Liver (tissue), 9 donors: ENCODE data around the gene EVI5. TPM values are rescaled to one million over a fixed set of nuclear protein-coding genes. Genes with fewer than 3 reads are reported as not detected.
"Not testable (repeated sequence)": the region's sequence is repeated elsewhere in the genome, so short reads cannot be mapped to it uniquely, and the experiment has no call there.

Experiments
- DNase-seq: peaks from one replicate; pipeline ENCODE4 v3.0.0-alpha.2; 2017; ENCODE audit warnings: low spot score
- H3K27ac ChIP-seq, 2 donors: one replicate each; pipeline ENCODE4 v1.7.0; 2013; ENCODE audit warnings: inconsistent platforms in 2 of 2, low read length in 2 of 2, control low read depth in 1 of 2, low read depth in 1 of 2, mild to moderate bottlenecking in 1 of 2
- H3K27me3 ChIP-seq, 4 donors: one replicate each; pipeline versions ENCODE4 v1.6.1 to v1.7.0; 2013; ENCODE audit warnings: low read length in 3 of 4, inconsistent platforms in 1 of 4, mild to moderate bottlenecking in 1 of 4, moderate library complexity in 1 of 4; ENCODE audit not compliant: control insufficient read depth in 4 of 4, insufficient read depth in 4 of 4
- H3K36me3 ChIP-seq, 4 donors: one replicate each; pipeline versions ENCODE4 v1.6.1 to v1.7.0; 2013; ENCODE audit warnings: low read length in 3 of 4, mild to moderate bottlenecking in 3 of 4, low read depth in 1 of 4, moderate library complexity in 1 of 4; ENCODE audit not compliant: control insufficient read depth in 4 of 4, insufficient read depth in 3 of 4
- H3K4me1 ChIP-seq, 4 donors: one replicate each; pipeline versions ENCODE4 v1.6.1 to v1.7.0; 2013; ENCODE audit warnings: low read length in 3 of 4, mild to moderate bottlenecking in 3 of 4, moderate library complexity in 1 of 4; ENCODE audit not compliant: control insufficient read depth in 4 of 4, insufficient read depth in 4 of 4
- H3K4me3 ChIP-seq, 3 donors: one replicate each; pipeline versions ENCODE4 v1.6.1 to v1.7.0; 2013; ENCODE audit warnings: low read length in 3 of 3, control low read depth in 1 of 3, low read depth in 1 of 3, mild to moderate bottlenecking in 1 of 3
- H3K9ac ChIP-seq, 2 donors: one replicate each; pipeline ENCODE4 v1.7.0; 2013; ENCODE audit warnings: low read length in 2 of 2, mild to moderate bottlenecking in 2 of 2, moderate library complexity in 2 of 2, control low read depth in 1 of 2, low read depth in 1 of 2
- H3K9me3 ChIP-seq, 4 donors: one replicate each; pipeline versions ENCODE4 v1.6.1 to v1.7.0; 2013; ENCODE audit warnings: low read length in 3 of 4; ENCODE audit not compliant: control insufficient read depth in 4 of 4
- FOXA2 ChIP-seq: IDR thresholded peaks from 2 replicates; pipeline ENCODE4 v1.6.1; 2016; ENCODE audit warnings: antibody characterized with exemption
- GABPA ChIP-seq, 2 donors: IDR thresholded peaks in 1 of 2; conservative IDR thresholded peaks in 1 of 2; 2 replicates each; pipeline ENCODE4 v1.6.1; 2016; ENCODE audit warnings: antibody characterized with exemption in 2 of 2, mild to moderate bottlenecking in 1 of 2, moderate library complexity in 1 of 2
- HNF4A ChIP-seq, 2 donors: conservative IDR thresholded peaks; 2 replicates each; pipeline ENCODE4 v1.6.1; 2016; ENCODE audit warnings: antibody characterized with exemption in 2 of 2, mild to moderate bottlenecking in 2 of 2
- HNF4G ChIP-seq: IDR thresholded peaks from 2 replicates; pipeline ENCODE4 v1.6.1; 2016; ENCODE audit warnings: antibody characterized with exemption
- JUND ChIP-seq, 2 donors: IDR thresholded peaks; 2 replicates each; pipeline ENCODE4 v1.6.1; 2016; ENCODE audit warnings: antibody characterized with exemption in 2 of 2
- NR2F2 ChIP-seq: IDR thresholded peaks from 2 replicates; pipeline ENCODE4 v1.6.1; 2016; ENCODE audit warnings: antibody characterized with exemption
- RAD21 ChIP-seq, 2 donors: IDR thresholded peaks; 2 replicates each; pipeline ENCODE4 v1.6.1; 2016; ENCODE audit warnings: antibody characterized with exemption in 2 of 2, mild to moderate bottlenecking in 2 of 2
- RXRA ChIP-seq, 2 donors: IDR thresholded peaks; 2 replicates each; pipeline ENCODE4 v1.6.1; 2017 to 2018; ENCODE audit warnings: antibody characterized with exemption in 2 of 2, mild to moderate bottlenecking in 1 of 2
- YY1 ChIP-seq: IDR thresholded peaks from 2 replicates; pipeline ENCODE4 v1.6.1; 2016; ENCODE audit warnings: antibody characterized with exemption, mild to moderate bottlenecking
- WGBS: extraction: QIAGEN DNeasy Blood & Tissue Kit; methylation state at CpG from one replicate; pipeline ENCODE4 v1.1.7; 2013; 5-methylcytosine and 5-hydroxymethylcytosine counted together
- polyA plus RNA-seq, 2 donors: library from polyadenylated mRNA; stranded (reverse) in 1 of 2; unstranded in 1 of 2; fragments of 200-250 nt in 1 of 2; fragments of >200 nt in 1 of 2; fragmentation: Nextera tagmentation in 1 of 2; extraction: Ambion mirVana in 1 of 2; gene quantifications; one replicate each; pipeline versions ENCODE4 v1.2.1 to v1.2.3, GENCODE V29; 2013 to 2015
- total RNA-seq, 2 donors: library from RNA; depleted of rRNA; stranded (reverse); fragments of >200 nt; gene quantifications; one replicate each; pipeline ENCODE4 v1.2.3, GENCODE V29; 2014
- TF ChIP-seq, protein P1 (sequence below): fragments of 150-350 bp; IDR thresholded peaks from 2 replicates; pipeline ENCODE4 v1.5.1; 2017; ENCODE audit warnings: improper control_type of control experiment, low read depth, low read length; ENCODE audit not compliant: missing input control
- TF ChIP-seq, protein P2 (sequence below): IDR thresholded peaks from 2 replicates; pipeline ENCODE4 v1.6.1; 2016; ENCODE audit warnings: antibody characterized with exemption
- TF ChIP-seq, protein P3 (sequence below): IDR thresholded peaks from 2 replicates; pipeline ENCODE4 v1.6.1; 2016; ENCODE audit warnings: antibody characterized with exemption, mild to moderate bottlenecking
- TF ChIP-seq, protein P4 (sequence below): IDR thresholded peaks from 2 replicates; pipeline ENCODE4 v1.6.1; 2016; ENCODE audit warnings: antibody characterized with exemption
- TF ChIP-seq, protein P5 (sequence below): IDR thresholded peaks from 2 replicates; pipeline ENCODE4 v1.6.1; 2016; ENCODE audit warnings: antibody characterized with exemption
- donor health status: healthy.
- donor health status: healthy.
- donor health status: healthy.
- donor health status: healthy.
- donor health status: healthy.

EVI5 gene
- total and polyA plus RNA-seq, 4 donors = 4.0 to 35.9 (median 19.1) TPM

DNA sequence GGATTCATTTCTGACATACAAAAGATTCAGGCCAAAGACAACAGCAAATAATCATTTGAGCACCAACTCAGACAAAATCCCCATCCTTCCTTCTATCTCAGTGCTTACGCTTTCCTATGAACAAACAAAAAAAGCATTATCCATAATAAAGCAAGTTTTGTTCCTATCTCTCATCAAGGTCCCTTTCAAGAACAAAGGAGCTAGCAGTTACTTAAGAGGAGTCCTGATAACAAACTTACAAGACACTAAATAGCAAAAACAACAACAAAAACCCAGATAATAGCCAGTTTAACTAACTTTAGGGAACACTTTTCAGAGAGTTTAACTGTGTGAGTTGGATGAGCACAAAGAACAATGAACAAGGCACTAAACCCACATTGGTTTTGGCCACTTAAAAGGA is 10.5 kb downstream of the EVI5 start:
- Histone ChIP-seq H3K9ac (no peak overlapping the region), H3K9me3 (peaks cover 0 to 2% (median 0%) of the 10 kb centered on the region in 4 donors), H3K27ac (no peak overlapping the region), H3K27me3 (no peaks in the 10 kb centered on the region), H3K4me3 (no peak overlapping the region), H3K36me3 (no peaks in the 10 kb centered on the region), H3K4me1 (no peaks in the 10 kb centered on the region)
- no peak for TF ChIP-seq RAD21 (IDR thresholded peaks at IDR 0.05)
- TF ChIP-seq NR2F2 = no peak
- TF ChIP-seq, protein P1, sequence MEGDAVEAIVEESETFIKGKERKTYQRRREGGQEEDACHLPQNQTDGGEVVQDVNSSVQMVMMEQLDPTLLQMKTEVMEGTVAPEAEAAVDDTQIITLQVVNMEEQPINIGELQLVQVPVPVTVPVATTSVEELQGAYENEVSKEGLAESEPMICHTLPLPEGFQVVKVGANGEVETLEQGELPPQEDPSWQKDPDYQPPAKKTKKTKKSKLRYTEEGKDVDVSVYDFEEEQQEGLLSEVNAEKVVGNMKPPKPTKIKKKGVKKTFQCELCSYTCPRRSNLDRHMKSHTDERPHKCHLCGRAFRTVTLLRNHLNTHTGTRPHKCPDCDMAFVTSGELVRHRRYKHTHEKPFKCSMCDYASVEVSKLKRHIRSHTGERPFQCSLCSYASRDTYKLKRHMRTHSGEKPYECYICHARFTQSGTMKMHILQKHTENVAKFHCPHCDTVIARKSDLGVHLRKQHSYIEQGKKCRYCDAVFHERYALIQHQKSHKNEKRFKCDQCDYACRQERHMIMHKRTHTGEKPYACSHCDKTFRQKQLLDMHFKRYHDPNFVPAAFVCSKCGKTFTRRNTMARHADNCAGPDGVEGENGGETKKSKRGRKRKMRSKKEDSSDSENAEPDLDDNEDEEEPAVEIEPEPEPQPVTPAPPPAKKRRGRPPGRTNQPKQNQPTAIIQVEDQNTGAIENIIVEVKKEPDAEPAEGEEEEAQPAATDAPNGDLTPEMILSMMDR = no peak
- TF ChIP-seq JUND (IDR thresholded peaks at IDR 0.05) = no peak
- no peak for TF ChIP-seq HNF4G
- TF ChIP-seq, protein P2, sequence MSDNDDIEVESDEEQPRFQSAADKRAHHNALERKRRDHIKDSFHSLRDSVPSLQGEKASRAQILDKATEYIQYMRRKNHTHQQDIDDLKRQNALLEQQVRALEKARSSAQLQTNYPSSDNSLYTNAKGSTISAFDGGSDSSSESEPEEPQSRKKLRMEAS = no peak
- TF ChIP-seq RXRA (IDR thresholded peaks at IDR 0.05) = no peak
- TF ChIP-seq GABPA (IDR thresholded peaks at IDR 0.05 in 1 of 2, conservative IDR thresholded peaks at IDR 0.05 in 1 of 2) = no peak
- no peak for TF ChIP-seq HNF4A (conservative IDR thresholded peaks at IDR 0.05)
- TF ChIP-seq, protein P3, sequence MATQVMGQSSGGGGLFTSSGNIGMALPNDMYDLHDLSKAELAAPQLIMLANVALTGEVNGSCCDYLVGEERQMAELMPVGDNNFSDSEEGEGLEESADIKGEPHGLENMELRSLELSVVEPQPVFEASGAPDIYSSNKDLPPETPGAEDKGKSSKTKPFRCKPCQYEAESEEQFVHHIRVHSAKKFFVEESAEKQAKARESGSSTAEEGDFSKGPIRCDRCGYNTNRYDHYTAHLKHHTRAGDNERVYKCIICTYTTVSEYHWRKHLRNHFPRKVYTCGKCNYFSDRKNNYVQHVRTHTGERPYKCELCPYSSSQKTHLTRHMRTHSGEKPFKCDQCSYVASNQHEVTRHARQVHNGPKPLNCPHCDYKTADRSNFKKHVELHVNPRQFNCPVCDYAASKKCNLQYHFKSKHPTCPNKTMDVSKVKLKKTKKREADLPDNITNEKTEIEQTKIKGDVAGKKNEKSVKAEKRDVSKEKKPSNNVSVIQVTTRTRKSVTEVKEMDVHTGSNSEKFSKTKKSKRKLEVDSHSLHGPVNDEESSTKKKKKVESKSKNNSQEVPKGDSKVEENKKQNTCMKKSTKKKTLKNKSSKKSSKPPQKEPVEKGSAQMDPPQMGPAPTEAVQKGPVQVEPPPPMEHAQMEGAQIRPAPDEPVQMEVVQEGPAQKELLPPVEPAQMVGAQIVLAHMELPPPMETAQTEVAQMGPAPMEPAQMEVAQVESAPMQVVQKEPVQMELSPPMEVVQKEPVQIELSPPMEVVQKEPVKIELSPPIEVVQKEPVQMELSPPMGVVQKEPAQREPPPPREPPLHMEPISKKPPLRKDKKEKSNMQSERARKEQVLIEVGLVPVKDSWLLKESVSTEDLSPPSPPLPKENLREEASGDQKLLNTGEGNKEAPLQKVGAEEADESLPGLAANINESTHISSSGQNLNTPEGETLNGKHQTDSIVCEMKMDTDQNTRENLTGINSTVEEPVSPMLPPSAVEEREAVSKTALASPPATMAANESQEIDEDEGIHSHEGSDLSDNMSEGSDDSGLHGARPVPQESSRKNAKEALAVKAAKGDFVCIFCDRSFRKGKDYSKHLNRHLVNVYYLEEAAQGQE = no peak
- no peak for TF ChIP-seq FOXA2
- TF ChIP-seq, protein P4, sequence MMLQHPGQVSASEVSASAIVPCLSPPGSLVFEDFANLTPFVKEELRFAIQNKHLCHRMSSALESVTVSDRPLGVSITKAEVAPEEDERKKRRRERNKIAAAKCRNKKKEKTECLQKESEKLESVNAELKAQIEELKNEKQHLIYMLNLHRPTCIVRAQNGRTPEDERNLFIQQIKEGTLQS = no peak
- TF ChIP-seq YY1 = no peak
- TF ChIP-seq, protein P5, sequence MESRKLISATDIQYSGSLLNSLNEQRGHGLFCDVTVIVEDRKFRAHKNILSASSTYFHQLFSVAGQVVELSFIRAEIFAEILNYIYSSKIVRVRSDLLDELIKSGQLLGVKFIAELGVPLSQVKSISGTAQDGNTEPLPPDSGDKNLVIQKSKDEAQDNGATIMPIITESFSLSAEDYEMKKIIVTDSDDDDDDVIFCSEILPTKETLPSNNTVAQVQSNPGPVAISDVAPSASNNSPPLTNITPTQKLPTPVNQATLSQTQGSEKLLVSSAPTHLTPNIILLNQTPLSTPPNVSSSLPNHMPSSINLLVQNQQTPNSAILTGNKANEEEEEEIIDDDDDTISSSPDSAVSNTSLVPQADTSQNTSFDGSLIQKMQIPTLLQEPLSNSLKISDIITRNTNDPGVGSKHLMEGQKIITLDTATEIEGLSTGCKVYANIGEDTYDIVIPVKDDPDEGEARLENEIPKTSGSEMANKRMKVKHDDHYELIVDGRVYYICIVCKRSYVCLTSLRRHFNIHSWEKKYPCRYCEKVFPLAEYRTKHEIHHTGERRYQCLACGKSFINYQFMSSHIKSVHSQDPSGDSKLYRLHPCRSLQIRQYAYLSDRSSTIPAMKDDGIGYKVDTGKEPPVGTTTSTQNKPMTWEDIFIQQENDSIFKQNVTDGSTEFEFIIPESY = no peak
- WGBS = 70% methylated on average over 1 of the region's 1 CpG
- no peak for DNase-seq

DNA sequence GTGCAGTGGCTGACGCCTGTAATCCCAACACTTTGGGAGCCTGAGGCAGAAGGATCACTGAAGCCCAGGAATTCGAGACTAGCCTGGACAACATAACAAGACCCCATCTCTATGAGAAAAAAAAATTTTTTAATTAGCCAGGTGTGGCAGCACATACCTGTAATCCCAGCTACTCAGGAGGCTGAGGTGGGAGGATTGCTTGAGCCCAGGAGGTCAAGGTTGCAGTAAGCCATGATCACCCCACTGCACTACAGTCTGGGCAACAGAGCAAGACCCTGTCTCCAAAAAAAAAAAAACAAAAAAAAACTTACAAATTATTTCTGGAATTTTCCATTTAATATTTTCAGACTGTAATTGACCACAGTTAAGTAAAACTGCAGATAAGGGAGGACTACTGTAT is 11.2 kb downstream of the EVI5 start:
- not testable (repeated sequence) for DNase-seq

More for the DNA sequence above, 11.2 kb downstream of the EVI5 start:
- not testable (repeated sequence) for H3K27me3 ChIP-seq, H3K4me3 ChIP-seq, H3K9ac ChIP-seq, H3K4me1 ChIP-seq, H3K27ac ChIP-seq, H3K9me3 ChIP-seq, H3K36me3 ChIP-seq
- 95% methylated on average over 2 of the region's 2 CpGs for WGBS
